ENCODE data around the gene RBPJL.

The RBPJL gene

GRCh38 chr20:45320948-45321595 lies 14.4 kb downstream of the RBPJL start (continued):
- TF ChIP-seq ZC3H10 (CRISPR knock-in tag; IDR thresholded peaks at IDR 0.05), result no peak

DNA sequence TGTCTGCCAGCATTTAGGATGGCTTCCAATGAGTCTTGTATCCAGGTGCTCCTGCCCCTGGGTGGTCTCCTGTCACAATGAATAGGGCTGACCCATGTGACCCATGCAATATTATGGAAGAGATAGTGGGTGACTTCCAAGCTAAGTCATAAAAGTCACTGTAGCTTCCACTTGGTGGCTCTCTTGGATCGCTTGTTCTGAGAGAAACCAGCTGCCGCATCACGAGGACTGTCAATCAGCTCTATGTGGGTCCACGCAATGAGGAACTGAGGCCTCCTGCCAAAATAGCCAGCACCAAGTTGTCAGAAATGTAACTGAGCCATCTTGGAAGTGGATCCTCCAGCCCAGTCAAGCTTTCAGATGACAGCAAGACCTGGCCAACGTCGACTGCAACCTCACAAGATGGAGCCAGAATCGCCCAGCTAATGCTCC lies 16.3 kb downstream of the RBPJL start:
- ATAC-seq, result peak; percentile 27
- no peak for TF ChIP-seq TOX (CRISPR knock-in tag; IDR thresholded peaks at IDR 0.05; ENCODE audit: borderline replicate concordance)
- no peak for TF ChIP-seq ZNF565 (CRISPR knock-in tag; conservative IDR thresholded peaks at IDR 0.05; ENCODE audit: low read depth)
- no peak for TF ChIP-seq GLIS3 (CRISPR knock-in tag; IDR thresholded peaks at IDR 0.05)
- no peak for TF ChIP-seq TCF4 (CRISPR knock-in tag; IDR thresholded peaks at IDR 0.05; ENCODE audit: borderline replicate concordance)
- TF ChIP-seq, protein P1, sequence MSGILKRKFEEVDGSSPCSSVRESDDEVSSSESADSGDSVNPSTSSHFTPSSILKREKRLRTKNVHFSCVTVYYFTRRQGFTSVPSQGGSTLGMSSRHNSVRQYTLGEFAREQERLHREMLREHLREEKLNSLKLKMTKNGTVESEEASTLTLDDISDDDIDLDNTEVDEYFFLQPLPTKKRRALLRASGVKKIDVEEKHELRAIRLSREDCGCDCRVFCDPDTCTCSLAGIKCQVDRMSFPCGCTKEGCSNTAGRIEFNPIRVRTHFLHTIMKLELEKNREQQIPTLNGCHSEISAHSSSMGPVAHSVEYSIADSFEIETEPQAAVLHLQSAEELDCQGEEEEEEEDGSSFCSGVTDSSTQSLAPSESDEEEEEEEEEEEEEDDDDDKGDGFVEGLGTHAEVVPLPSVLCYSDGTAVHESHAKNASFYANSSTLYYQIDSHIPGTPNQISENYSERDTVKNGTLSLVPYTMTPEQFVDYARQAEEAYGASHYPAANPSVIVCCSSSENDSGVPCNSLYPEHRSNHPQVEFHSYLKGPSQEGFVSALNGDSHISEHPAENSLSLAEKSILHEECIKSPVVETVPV (CRISPR knock-in tag; IDR thresholded peaks at IDR 0.05), result no peak
- no peak for TF ChIP-seq PPARA (CRISPR knock-in tag; IDR thresholded peaks at IDR 0.05; ENCODE audit: borderline replicate concordance)
- TF ChIP-seq ZNF70 (CRISPR knock-in tag; IDR thresholded peaks at IDR 0.05), result no peak
- TF ChIP-seq CREB5 (CRISPR knock-in tag; IDR thresholded peaks at IDR 0.05; ENCODE audit: low read depth), result no peak
- no peak for TF ChIP-seq ISL1 (CRISPR knock-in tag; IDR thresholded peaks at IDR 0.05)
- TF ChIP-seq, protein P2, sequence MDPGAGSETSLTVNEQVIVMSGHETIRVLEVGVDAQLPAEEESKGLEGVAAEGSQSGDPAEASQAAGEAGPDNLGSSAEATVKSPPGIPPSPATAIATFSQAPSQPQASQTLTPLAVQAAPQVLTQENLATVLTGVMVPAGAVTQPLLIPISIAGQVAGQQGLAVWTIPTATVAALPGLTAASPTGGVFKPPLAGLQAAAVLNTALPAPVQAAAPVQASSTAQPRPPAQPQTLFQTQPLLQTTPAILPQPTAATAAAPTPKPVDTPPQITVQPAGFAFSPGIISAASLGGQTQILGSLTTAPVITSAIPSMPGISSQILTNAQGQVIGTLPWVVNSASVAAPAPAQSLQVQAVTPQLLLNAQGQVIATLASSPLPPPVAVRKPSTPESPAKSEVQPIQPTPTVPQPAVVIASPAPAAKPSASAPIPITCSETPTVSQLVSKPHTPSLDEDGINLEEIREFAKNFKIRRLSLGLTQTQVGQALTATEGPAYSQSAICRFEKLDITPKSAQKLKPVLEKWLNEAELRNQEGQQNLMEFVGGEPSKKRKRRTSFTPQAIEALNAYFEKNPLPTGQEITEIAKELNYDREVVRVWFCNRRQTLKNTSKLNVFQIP (CRISPR knock-in tag; IDR thresholded peaks at IDR 0.05; ENCODE audit: borderline replicate concordance, low read depth), result no peak
- no peak for TF ChIP-seq ZFP3 (CRISPR knock-in tag; IDR thresholded peaks at IDR 0.05)
- TF ChIP-seq ZNF8 (CRISPR knock-in tag; IDR thresholded peaks at IDR 0.05), result no peak

- TF ChIP-seq, protein P3, sequence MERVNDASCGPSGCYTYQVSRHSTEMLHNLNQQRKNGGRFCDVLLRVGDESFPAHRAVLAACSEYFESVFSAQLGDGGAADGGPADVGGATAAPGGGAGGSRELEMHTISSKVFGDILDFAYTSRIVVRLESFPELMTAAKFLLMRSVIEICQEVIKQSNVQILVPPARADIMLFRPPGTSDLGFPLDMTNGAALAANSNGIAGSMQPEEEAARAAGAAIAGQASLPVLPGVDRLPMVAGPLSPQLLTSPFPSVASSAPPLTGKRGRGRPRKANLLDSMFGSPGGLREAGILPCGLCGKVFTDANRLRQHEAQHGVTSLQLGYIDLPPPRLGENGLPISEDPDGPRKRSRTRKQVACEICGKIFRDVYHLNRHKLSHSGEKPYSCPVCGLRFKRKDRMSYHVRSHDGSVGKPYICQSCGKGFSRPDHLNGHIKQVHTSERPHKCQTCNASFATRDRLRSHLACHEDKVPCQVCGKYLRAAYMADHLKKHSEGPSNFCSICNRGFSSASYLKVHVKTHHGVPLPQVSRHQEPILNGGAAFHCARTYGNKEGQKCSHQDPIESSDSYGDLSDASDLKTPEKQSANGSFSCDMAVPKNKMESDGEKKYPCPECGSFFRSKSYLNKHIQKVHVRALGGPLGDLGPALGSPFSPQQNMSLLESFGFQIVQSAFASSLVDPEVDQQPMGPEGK (CRISPR knock-in tag; IDR thresholded peaks at IDR 0.05; ENCODE audit: borderline replicate concordance), result no peak
- TF ChIP-seq ZC3H10 (CRISPR knock-in tag; IDR thresholded peaks at IDR 0.05) (no peak), ZFP30 (CRISPR knock-in tag; IDR thresholded peaks at IDR 0.05) (no peak), CREB5 (CRISPR knock-in tag; IDR thresholded peaks at IDR 0.05; ENCODE audit: low read depth) (no peak), ESRRG (CRISPR knock-in tag; IDR thresholded peaks at IDR 0.05) (no peak), RARB (CRISPR knock-in tag; IDR thresholded peaks at IDR 0.05) (no peak), TCF4 (CRISPR knock-in tag; IDR thresholded peaks at IDR 0.05; ENCODE audit: borderline replicate concordance) (no peak), OSR1 (CRISPR knock-in tag; IDR thresholded peaks at IDR 0.05) (no peak), SNAI2 (CRISPR knock-in tag; IDR thresholded peaks at IDR 0.05) (no peak), ARNTL (CRISPR knock-in tag; IDR thresholded peaks at IDR 0.05; ENCODE audit: borderline replicate concordance, low read depth) (no peak)
- TF ChIP-seq, protein P1 (CRISPR knock-in tag; IDR thresholded peaks at IDR 0.05), result no peak
- TF ChIP-seq, protein P2 (CRISPR knock-in tag; IDR thresholded peaks at IDR 0.05; ENCODE audit: borderline replicate concordance, low read depth), result no peak
- ATAC-seq, result no peak; the same call in 2 of the 3 replicates
These were observed 17.1 kb downstream of the RBPJL start for GRCh38 chr20:45323731-45324130.

Measured in SK-N-SH treated with all-trans-retinoic acid at 6 μM for 48 hours (cell line).